NCI-H1417 (cell line): ENCODE results near the gene SRPK2.
"Not testable (repeated sequence)": the region's sequence is repeated elsewhere in the genome, so short reads cannot be mapped to it uniquely, and the experiment has no call there.

Source experiments
- DNase-seq, 3 experiments: peaks; one replicate each; lab custom pipeline; 2025; lab: John Stamatoyannopoulos, UW

SRPK2 gene

GRCh38 chr7:105304040-105304895 lies 84.5 kb downstream of the SRPK2 start:
- no peak for DNase-seq

GRCh38 chr7:105300587-105300986 lies 88.1 kb downstream of the SRPK2 start:
- DNase-seq, result not testable (repeated sequence)

- DNase-seq, result no peak
Measured at GRCh38 chr7:105298439-105298894, 90.3 kb downstream of the SRPK2 start.

- no peak for DNase-seq
Measured at GRCh38 chr7:105297985-105298384, 90.7 kb downstream of the SRPK2 start.

- no peak for DNase-seq
Measured at GRCh38 chr7:105297309-105297708, 91.4 kb downstream of the SRPK2 start.

- no peak for DNase-seq
Measured at GRCh38 chr7:105296491-105296890, 92.2 kb downstream of the SRPK2 start.

GRCh38 chr7:105295596-105296352 lies 92.9 kb downstream of the SRPK2 start:
- DNase-seq, result peak in 1 of 3 experiments; percentile 11

GRCh38 chr7:105294482-105294881 lies 94.2 kb downstream of the SRPK2 start:
- not testable (repeated sequence) for DNase-seq

GRCh38 chr7:105289704-105290103 lies 99.0 kb downstream of the SRPK2 start:
- DNase-seq, result no peak

- no peak for DNase-seq
Measured at GRCh38 chr7:105286441-105286840, 102.3 kb downstream of the SRPK2 start.

- no peak for DNase-seq
Measured at GRCh38 chr7:105285118-105285874, 103.4 kb downstream of the SRPK2 start.

- DNase-seq, result no peak
Measured at GRCh38 chr7:105284014-105284413, 104.7 kb downstream of the SRPK2 start.

- DNase-seq, result no peak
Measured at GRCh38 chr7:105281966-105282365, 106.8 kb downstream of the SRPK2 start.

GRCh38 chr7:105279688-105280007 lies 109.1 kb downstream of the SRPK2 start:
- DNase-seq, result no peak

GRCh38 chr7:105278973-105279687 lies 109.6 kb downstream of the SRPK2 start:
- DNase-seq, result no peak

- no peak for DNase-seq
Measured at GRCh38 chr7:105278565-105278964, 110.2 kb downstream of the SRPK2 start.

- no peak for DNase-seq
Measured at GRCh38 chr7:105277341-105277740, 111.4 kb downstream of the SRPK2 start.

- DNase-seq, result no peak
Measured at GRCh38 chr7:105270117-105270516, 118.6 kb downstream of the SRPK2 start.

- DNase-seq, result no peak
Measured at GRCh38 chr7:105269397-105269796, 119.3 kb downstream of the SRPK2 start.

- DNase-seq, result peak; percentile 58 to 88 (median 73)
Measured at GRCh38 chr7:105268511-105269392, 120.0 kb downstream of the SRPK2 start.

- DNase-seq, result peak in 1 of 3 experiments; percentile 47
Measured at GRCh38 chr7:105268056-105268455, 120.7 kb downstream of the SRPK2 start.
